Activated T-cell treated with anti-CD3 and anti-CD28 coated beads, Interleukin-2, amount 50 U/mL, for 4 hours (primary cell): ENCODE measurements around the gene EEF1G. TPM values are rescaled to one million over a fixed set of nuclear protein-coding genes. Genes with fewer than 3 reads are reported as not detected.
"Not testable (repeated sequence)": the region's sequence is repeated elsewhere in the genome, so short reads cannot be mapped to it uniquely, and the experiment has no call there.

Experiments used
- ATAC-seq, 2 donors: fragments of 200-7000 bp; cut with Tn5 transposase; one replicate each; pipeline ENCODE4 v1.10.0; 2021
- DNase-seq: peaks from one replicate; pipeline ENCODE4 v3.0.0-alpha.2; 2020
- H3K27me3 Mint-ChIP-seq: one replicate; pipeline ENCODE4 v1.8.0; 2021; ENCODE audit warnings: low read depth, mixed read lengths
- H3K36me3 Mint-ChIP-seq: one replicate; pipeline ENCODE4 v1.8.0; 2022; ENCODE audit warnings: mixed read lengths; ENCODE audit not compliant: insufficient read depth
- H3K4me1 Mint-ChIP-seq: one replicate; pipeline ENCODE4 v1.8.0; 2021; ENCODE audit warnings: low read depth, mixed read lengths
- H3K4me3 Mint-ChIP-seq: one replicate; pipeline ENCODE4 v1.8.0; 2021; ENCODE audit warnings: mild to moderate bottlenecking, moderate library complexity, mixed read lengths
- H3K9me3 Mint-ChIP-seq: one replicate; pipeline ENCODE4 v1.8.0; 2021; ENCODE audit warnings: mixed read lengths
- total RNA-seq, 3 donors: library from RNA; stranded (reverse); gene quantifications; one replicate each; pipeline ENCODE4 v1.2.1, GENCODE V29; 2021

Gene EEF1G
- total RNA-seq, 3 donors from 2014 or later = 1,775 to 1,880 (median 1,879) TPM

DNA sequence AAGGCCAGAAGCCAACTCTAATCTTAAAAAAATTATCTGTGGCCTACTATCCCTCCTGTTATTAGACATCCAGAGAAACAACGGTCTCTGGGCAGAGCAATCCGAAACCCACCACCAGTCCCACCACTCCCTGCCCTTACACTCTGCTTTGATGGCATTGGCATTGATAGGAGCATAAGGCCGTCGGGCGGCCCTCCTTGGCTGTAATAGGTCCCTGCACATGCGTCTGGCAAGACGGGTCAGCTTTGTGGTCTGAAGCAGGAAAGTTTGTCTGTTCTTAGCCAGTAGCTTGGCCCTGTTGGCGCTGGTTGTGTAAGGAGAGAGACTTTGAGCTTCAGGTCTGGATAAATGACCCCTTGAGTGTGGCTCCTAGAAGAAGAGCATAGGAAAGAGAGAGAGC, 21.4 kb upstream of the EEF1G start:
- H3K27me3 Mint-ChIP-seq = no peaks in the 10 kb centered on the region
- no peaks in the 10 kb centered on the region for H3K9me3 Mint-ChIP-seq
- peaks cover 54% of the 10 kb centered on the region for H3K4me1 Mint-ChIP-seq
- no peak for DNase-seq
- no peak overlapping the region for H3K4me3 Mint-ChIP-seq
- H3K36me3 Mint-ChIP-seq = peaks cover 57% of the 10 kb centered on the region
- no peak for ATAC-seq

DNA sequence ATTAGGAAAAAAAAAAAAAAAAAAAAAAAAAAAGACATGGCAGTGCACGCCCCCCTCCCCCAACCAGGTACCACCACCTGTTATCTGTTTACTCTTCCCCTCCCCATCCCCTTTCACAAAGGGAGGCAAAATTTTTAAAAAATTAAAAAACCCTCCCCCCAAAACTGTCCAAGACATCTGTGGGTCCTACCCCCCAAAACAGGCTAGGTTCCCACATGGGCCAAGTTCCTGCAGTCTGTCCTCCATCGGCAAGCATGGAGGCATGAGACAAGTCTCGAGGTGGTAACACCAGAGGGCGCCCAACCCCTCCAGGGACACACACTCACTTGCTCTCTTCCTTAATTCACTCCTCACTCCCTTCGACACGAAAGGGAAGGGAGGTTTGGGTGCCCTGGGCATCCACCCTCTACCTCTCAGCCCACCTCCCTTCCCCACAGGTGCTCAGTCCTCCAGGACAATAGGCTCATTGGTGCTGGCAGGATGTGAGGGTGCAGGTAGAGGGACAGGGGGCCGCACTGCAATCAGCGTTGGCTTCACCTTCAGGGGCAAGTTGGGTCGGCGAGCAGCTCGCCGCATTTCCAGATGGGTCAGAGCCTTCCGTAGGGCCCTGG, 19.8 kb upstream of the EEF1G start:
- H3K36me3 Mint-ChIP-seq = peaks cover 41% of the 10 kb centered on the region
- DNase-seq (peak; percentile 76), ATAC-seq (no peak)
- peaks cover 50% of the 10 kb centered on the region for H3K4me1 Mint-ChIP-seq
- no peaks in the 10 kb centered on the region for H3K27me3 Mint-ChIP-seq
- H3K9me3 Mint-ChIP-seq = no peaks in the 10 kb centered on the region
- H3K4me3 Mint-ChIP-seq = peak overlapping the region; percentile 71

DNA sequence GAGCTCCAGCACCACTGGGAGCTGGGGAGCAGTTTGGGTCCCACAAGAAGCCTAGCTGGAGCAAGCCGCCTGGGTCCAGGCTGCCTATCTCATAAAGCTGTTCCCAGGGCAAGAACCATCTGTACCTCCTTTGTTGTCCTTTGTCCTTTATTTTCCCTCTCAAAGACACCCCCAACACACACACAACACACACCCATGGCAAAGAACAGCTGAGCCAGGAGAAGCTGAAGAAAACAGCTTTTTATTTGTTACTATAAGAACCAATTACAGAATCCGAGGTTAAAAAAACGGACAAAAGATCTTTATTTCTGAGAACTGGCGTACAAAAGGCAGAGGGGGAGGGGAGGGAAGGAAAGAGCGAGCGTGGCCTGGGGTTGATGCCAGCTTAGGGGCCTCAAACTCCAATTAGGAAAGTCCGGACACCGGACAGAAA, 19.3 kb upstream of the EEF1G start:
- DNase-seq = no peak
- Mint-ChIP-seq H3K4me1 (peaks cover 44% of the 10 kb centered on the region), H3K4me3 (peak overlapping the region; percentile 98)

DNA sequence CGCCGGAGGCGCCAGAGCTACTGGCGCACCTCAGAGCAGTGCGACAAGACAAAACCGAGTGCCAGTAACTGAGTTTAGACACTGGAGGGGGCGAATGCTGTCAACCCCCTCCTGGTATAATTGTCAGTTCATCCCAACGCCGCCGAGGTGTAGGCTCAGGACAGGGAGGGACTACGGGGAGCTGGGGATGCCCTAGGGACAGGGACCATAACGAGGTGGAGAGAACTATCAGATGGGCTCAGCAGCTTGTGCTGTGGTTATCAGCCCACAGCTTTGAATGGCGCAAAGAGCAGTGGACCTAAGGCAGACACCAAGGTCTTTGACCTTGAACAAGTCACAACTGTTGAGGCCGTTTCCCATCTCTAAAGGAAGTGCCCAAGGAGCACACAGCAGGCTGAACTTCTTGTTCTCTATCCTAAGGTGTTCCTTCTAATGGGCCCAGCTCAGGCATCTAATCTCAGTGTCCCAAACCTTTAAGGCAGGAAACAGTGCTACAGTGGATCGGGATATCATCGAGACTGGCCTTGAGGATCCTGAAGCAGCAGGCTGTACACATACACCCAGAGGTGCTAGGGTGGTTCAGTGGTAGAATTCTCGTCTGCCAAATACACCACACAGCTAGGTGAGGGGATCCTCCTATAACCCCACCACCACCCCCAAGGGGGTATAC, 18.6 kb upstream of the EEF1G start:
- ATAC-seq (no peak), DNase-seq (no peak)
- Mint-ChIP-seq H3K9me3 (no peaks in the 10 kb centered on the region), H3K4me3 (peak overlapping the region; percentile 98), H3K27me3 (no peaks in the 10 kb centered on the region), H3K4me1 (peaks cover 38% of the 10 kb centered on the region), H3K36me3 (peaks cover 33% of the 10 kb centered on the region)

More for the DNA sequence above, 19.3 kb upstream of the EEF1G start:
- no peaks in the 10 kb centered on the region for H3K9me3 Mint-ChIP-seq
- H3K36me3 Mint-ChIP-seq = peaks cover 38% of the 10 kb centered on the region
- no peak for ATAC-seq
- H3K27me3 Mint-ChIP-seq = no peaks in the 10 kb centered on the region

DNA sequence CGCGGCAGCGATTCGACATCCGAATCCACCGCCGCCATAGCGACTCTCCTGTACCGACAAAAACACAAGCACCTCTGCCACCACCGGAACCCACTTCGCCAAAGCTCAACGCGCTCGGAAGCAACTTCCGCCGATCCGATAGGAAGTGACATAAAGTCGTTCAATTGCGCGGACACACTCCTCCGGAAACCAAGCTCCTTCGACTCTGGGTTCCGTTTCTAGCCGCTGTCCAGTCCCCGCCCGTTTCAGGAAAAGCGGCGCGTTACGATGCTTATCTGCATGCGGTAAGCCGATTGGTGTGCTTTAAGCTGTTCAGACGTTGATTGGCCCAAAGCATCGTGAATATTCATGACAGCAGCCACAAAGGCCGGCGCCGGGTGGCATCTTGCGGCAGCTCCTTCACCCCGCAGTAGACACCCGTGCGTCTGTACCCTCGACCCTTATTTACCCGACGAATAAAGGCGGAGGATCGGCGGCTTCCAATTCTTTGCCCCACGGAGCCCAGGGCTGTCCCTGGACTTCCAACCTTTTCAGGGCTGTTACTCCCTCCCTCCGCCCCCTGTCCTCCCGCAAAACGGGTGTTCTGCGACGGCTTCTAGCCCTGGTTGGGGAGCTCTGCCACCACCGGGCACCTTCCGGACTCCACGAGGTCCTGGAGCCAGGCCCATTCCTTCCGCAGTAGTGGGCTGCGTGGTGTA, 17.9 kb upstream of the EEF1G start, which contains the start of gene TUT1:
TUT1 (minus strand) TSS at position 76 of the 698 bp plus-strand sequence; CDS start at position 38, 38 bp downstream.
- Mint-ChIP-seq H3K36me3 (peaks cover 29% of the 10 kb centered on the region), H3K9me3 (no peaks in the 10 kb centered on the region)
- peak; percentile 93 for ATAC-seq

GRCh38 chr11:62588966-62589637, 15.4 kb upstream of the EEF1G start:
- H3K4me3 Mint-ChIP-seq = no peak overlapping the region
- H3K36me3 Mint-ChIP-seq = peaks cover 18% of the 10 kb centered on the region
- H3K9me3 Mint-ChIP-seq = no peaks in the 10 kb centered on the region
- ATAC-seq (no peak), DNase-seq (no peak)
- peaks cover 34% of the 10 kb centered on the region for H3K4me1 Mint-ChIP-seq
- no peaks in the 10 kb centered on the region for H3K27me3 Mint-ChIP-seq

More for the DNA sequence above, 17.9 kb upstream of the EEF1G start, which contains the start of gene TUT1:
- Mint-ChIP-seq H3K4me3 (peak within 1 kb of the TSS; percentile 98), H3K27me3 (no peaks in the 10 kb centered on the region), H3K4me1 (peaks cover 36% of the 10 kb centered on the region)
- DNase-seq = peak; percentile 94

DNA sequence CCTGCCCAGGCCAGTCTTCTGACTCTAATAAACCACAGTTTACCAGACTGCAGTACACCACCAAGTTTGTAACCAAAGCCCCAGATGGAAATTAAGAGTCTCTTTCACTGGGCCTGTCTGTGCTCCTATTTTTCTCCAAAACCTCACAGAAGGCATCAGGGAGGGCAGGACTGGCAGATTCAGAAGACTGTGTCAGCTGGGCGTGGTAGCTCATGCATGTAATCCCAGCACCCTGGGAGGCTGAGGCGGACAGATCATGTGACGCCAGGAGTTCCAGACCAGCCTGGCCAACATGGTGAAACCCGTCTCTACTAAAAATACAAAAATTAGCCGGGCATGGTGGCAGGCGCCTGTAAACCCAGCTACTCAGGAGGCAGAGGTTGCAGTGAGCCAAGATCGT, 11.7 kb upstream of the EEF1G start:
- peaks cover 11% of the 10 kb centered on the region for H3K4me1 Mint-ChIP-seq
- H3K36me3 Mint-ChIP-seq = peaks cover 17% of the 10 kb centered on the region
- not testable (repeated sequence) for DNase-seq, H3K9me3 Mint-ChIP-seq, ATAC-seq, H3K27me3 Mint-ChIP-seq, H3K4me3 Mint-ChIP-seq

DNA sequence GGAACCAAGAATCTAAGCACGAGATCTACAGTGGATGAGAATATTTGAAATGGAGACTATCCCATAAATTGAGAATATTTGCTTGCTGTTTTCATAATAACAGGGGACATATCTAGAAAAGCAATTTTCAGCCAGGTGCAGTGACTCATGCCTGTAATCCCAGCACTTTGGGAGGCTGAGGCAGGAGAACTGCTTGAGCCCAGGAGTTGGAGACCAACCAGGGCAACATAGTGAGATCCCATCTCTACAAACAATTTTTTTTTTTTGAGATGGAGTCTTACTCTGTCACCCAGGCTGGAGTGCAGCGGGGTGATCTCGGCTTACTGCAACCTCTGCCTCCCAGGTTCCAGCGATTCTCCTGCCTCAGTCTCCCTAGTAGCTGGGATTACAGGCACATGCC, 8.0 kb upstream of the EEF1G start:
- not testable (repeated sequence) for H3K4me1 Mint-ChIP-seq, DNase-seq, H3K4me3 Mint-ChIP-seq, H3K9me3 Mint-ChIP-seq, H3K27me3 Mint-ChIP-seq, ATAC-seq
- H3K36me3 Mint-ChIP-seq = peaks cover 21% of the 10 kb centered on the region

DNA sequence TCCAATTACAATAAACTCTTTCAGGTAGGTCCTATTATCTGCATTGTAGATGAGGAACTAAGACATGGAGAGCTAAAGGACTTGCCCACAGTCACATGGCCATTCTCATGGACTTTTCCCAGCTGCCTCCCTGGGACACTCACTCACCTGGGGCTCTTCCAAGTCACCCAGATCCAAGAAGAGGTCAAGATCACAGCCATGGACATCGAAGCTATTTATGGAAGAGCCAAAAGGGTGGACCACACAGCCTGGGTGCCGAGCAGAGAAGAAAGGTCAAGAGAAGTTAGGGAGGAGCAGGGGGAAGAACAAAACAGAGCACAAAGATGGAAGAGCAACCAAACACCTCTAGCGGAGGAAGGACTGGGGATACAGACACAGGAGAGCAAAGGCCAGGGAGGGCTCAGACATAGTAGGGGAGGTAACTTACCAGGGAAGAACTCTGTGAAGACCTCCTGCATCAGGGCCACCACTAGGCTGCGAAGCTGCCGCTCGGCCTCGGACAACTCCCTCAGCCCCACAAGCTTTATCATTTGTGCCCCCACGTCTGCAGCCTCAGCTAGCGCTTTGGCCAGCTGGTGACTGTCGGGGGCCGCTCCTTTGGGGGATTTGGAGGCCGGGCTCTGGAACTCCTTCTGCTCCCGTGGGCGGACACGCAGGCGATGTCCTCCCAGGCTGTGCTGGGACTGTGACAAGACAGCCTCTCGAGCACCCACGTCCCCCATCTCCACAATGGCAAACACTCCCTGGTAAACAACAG, 7.4 kb upstream of the EEF1G start:
- Mint-ChIP-seq H3K4me1 (peaks cover 2% of the 10 kb centered on the region), H3K4me3 (no peak overlapping the region), H3K36me3 (peaks cover 18% of the 10 kb centered on the region), H3K9me3 (no peaks in the 10 kb centered on the region), H3K27me3 (no peaks in the 10 kb centered on the region)
- no peak for ATAC-seq
- no peak for DNase-seq

DNA sequence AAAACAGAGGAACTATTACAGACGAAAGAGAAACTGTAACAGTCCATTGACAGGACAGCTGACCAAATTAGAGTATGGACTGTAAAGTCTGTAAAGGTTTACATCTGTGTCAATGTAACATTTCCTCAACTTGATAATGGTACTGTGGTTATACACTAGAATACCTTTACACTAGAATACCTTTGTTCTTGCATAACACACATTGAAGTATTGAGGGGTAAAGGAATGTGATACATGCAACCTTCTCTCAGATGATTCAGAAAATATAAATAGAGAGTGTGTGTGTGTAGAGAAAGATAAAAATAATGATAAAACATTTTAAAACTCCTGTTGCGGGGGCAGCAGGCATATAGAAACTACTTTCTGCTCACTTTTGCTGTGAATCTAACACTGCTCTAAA, 5.6 kb upstream of the EEF1G start:
- no peaks in the 10 kb centered on the region for H3K27me3 Mint-ChIP-seq
- no peak for ATAC-seq
- peaks cover 11% of the 10 kb centered on the region for H3K4me1 Mint-ChIP-seq
- H3K9me3 Mint-ChIP-seq = no peaks in the 10 kb centered on the region
- H3K36me3 Mint-ChIP-seq = peaks cover 19% of the 10 kb centered on the region
- DNase-seq = no peak
- H3K4me3 Mint-ChIP-seq = no peak overlapping the region

GRCh38 chr11:62578541-62578940, 4.8 kb upstream of the EEF1G start:
- DNase-seq = no peak
- H3K9me3 Mint-ChIP-seq = no peaks in the 10 kb centered on the region
- ATAC-seq = no peak
- H3K4me3 Mint-ChIP-seq = no peak overlapping the region
- H3K4me1 Mint-ChIP-seq = peaks cover 15% of the 10 kb centered on the region
- no peaks in the 10 kb centered on the region for H3K27me3 Mint-ChIP-seq
- peaks cover 21% of the 10 kb centered on the region for H3K36me3 Mint-ChIP-seq

- H3K27me3 Mint-ChIP-seq = no peaks in the 10 kb centered on the region
These were observed 3.5 kb upstream of the EEF1G start for GRCh38 chr11:62577046-62577714.

GRCh38 chr11:62575837-62576236, 2.1 kb upstream of the EEF1G start:
- Mint-ChIP-seq H3K4me1 (peaks cover 39% of the 10 kb centered on the region), H3K4me3 (peak overlapping the region; percentile 98), H3K9me3 (no peaks in the 10 kb centered on the region), H3K36me3 (peaks cover 40% of the 10 kb centered on the region), H3K27me3 (no peaks in the 10 kb centered on the region)
- DNase-seq (no peak), ATAC-seq (no peak)

More at GRCh38 chr11:62577046-62577714, 3.5 kb upstream of the EEF1G start:
- no peak for DNase-seq
- Mint-ChIP-seq H3K9me3 (no peaks in the 10 kb centered on the region), H3K4me3 (no peak overlapping the region), H3K4me1 (peaks cover 25% of the 10 kb centered on the region), H3K36me3 (peaks cover 33% of the 10 kb centered on the region)
- no peak for ATAC-seq
